Myocyte (in vitro differentiated cells): ENCODE data around the gene NDUFA9. TPM values are rescaled to one million over a fixed set of nuclear protein-coding genes. Genes with fewer than 3 reads are reported as not detected.

Experiments
- DNase-seq: peaks from one replicate; pipeline ENCODE4 v3.0.0-alpha.2; 2012; ENCODE audit warnings: low read depth
- polyA plus RNA-seq: library from polyadenylated mRNA; unstranded; fragments of >200 nt; gene quantifications from one replicate; pipeline ENCODE4 v1.2.1, GENCODE V29; 2012; ENCODE audit warnings: missing spikeins
- total RNA-seq: library from RNA; depleted of rRNA; stranded (reverse); fragments of >200 nt; gene quantifications from 2 replicates; pipeline ENCODE4 v1.2.3, GENCODE V29; 2014

The NDUFA9 gene
- 89.4 and 99.4 TPM in 2 replicates for total RNA-seq
- polyA plus RNA-seq: 85.3 TPM

GRCh38 chr12:4648501-4649357, at the start of gene NDUFA9, which contains the start of gene AKAP3:
TSS of gene NDUFA9 (plus strand) at chr12:4649114. CDS start at chr12:4649127, 13 bp downstream.
TSS of gene AKAP3 (minus strand) at chr12:4649051. CDS start at chr12:4638196, 10,855 bp downstream.
- DNase-seq: peak; percentile 88

GRCh38 chr12:4603421-4603820, 45.5 kb upstream of the NDUFA9 start:
- DNase-seq: no peak

- DNase-seq: no peak
Observed at GRCh38 chr12:4603946-4604345, 45.0 kb upstream of the NDUFA9 start.

GRCh38 chr12:4604684-4605193, 44.2 kb upstream of the NDUFA9 start:
- DNase-seq: peak; percentile 91

GRCh38 chr12:4607056-4607455, 41.9 kb upstream of the NDUFA9 start:
- DNase-seq: no peak

GRCh38 chr12:4609071-4609470, 39.8 kb upstream of the NDUFA9 start:
- DNase-seq: no peak

- DNase-seq: no peak
Observed at GRCh38 chr12:4610481-4610880, 38.4 kb upstream of the NDUFA9 start.

- DNase-seq: no peak
Observed at GRCh38 chr12:4615667-4616066, 33.2 kb upstream of the NDUFA9 start.

GRCh38 chr12:4621511-4621910, 27.4 kb upstream of the NDUFA9 start:
- no peak for DNase-seq

GRCh38 chr12:4626543-4626942, 22.4 kb upstream of the NDUFA9 start:
- DNase-seq: no peak

GRCh38 chr12:4628406-4628805, 20.5 kb upstream of the NDUFA9 start:
- DNase-seq: no peak

- no peak for DNase-seq
Observed at GRCh38 chr12:4630262-4630661, 18.7 kb upstream of the NDUFA9 start.

- DNase-seq: no peak
Observed at GRCh38 chr12:4643747-4644146, 5.2 kb upstream of the NDUFA9 start.

- DNase-seq: no peak
Observed at GRCh38 chr12:4645023-4645422, 3.9 kb upstream of the NDUFA9 start.

GRCh38 chr12:4648104-4648500, 812 bp upstream of the NDUFA9 start:
- DNase-seq: peak; percentile 3

GRCh38 chr12:4649358-4649661, 396 bp downstream of the NDUFA9 start:
- DNase-seq: no peak

GRCh38 chr12:4653257-4653656, 4.3 kb downstream of the NDUFA9 start:
- DNase-seq: no peak

GRCh38 chr12:4653691-4654090, 4.8 kb downstream of the NDUFA9 start:
- DNase-seq: no peak

- DNase-seq: peak; percentile 85
Observed at GRCh38 chr12:4663971-4664505, 15.1 kb downstream of the NDUFA9 start.

- DNase-seq: no peak
Observed at GRCh38 chr12:4665236-4665635, 16.3 kb downstream of the NDUFA9 start.

GRCh38 chr12:4679711-4680110, 30.8 kb downstream of the NDUFA9 start:
- no peak for DNase-seq

GRCh38 chr12:4681732-4682131, 32.8 kb downstream of the NDUFA9 start:
- DNase-seq: no peak

- no peak for DNase-seq
Observed at GRCh38 chr12:4685317-4685716, 36.4 kb downstream of the NDUFA9 start.
